ENCODE data around the gene TMEM98. TPM values are rescaled to one million over a fixed set of nuclear protein-coding genes. Genes with fewer than 3 reads are reported as not detected.

Gene TMEM98
- total and polyA plus RNA-seq, 9 of the 15 experiments (the other 6 are each of a cell fraction or from before 2014, with no cell fraction given) = 33.5 to 164 (median 84.7) TPM

DNA sequence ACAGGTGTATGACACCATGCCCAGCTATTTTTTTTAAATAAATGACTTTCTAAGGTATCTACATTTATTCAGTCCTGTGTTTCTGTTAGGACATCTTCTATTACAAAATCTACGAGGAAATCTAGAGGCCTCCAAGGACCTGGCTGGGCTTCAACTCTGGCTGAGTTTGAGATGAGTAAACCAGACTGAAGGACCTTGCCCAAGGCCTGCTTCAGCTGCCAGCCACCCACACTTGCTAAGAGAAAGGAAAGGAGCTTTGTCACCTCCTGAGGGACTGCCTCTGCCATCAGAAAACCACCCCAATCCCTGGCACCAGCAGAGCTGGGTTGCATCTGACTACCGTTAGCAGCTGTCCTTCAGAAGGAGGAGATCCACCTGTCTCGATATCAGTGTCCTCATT lies 49.7 kb upstream of the TMEM98 start (continued):
- TF ChIP-seq ZBTB33 (CRISPR knock-in tag; IDR thresholded peaks at IDR 0.05) (no peak), JUNB (CRISPR knock-in tag; conservative IDR thresholded peaks at IDR 0.05) (no peak)

- no peak overlapping the region for H3K4me2 ChIP-seq (ENCODE audit: insufficient read depth, low read length)
- no peak overlapping the region for H3K4me3 ChIP-seq
- no peak for TF ChIP-seq PHB (CRISPR knock-in tag; IDR thresholded peaks at IDR 0.05)
- no peak for TF ChIP-seq TRIM24 (IDR thresholded peaks at IDR 0.05)
- no peak for TF ChIP-seq AFF4 (CRISPR knock-in tag; IDR thresholded peaks at IDR 0.05)
- TF ChIP-seq SMARCA4 (IDR thresholded peaks at IDR 0.05) = no peak
- no peak for TF ChIP-seq SRF (CRISPR knock-in tag; IDR thresholded peaks at IDR 0.05)
- TF ChIP-seq ASH1L (IDR thresholded peaks at IDR 0.05; ENCODE audit: borderline replicate concordance, low read depth, partially characterized antibody) = no peak
- TF ChIP-seq ETV5 (CRISPR knock-in tag; IDR thresholded peaks at IDR 0.05; ENCODE audit: low read depth) = no peak
- no peak for TF ChIP-seq ZNF347 (CRISPR knock-in tag; IDR thresholded peaks at IDR 0.05; ENCODE audit: low read depth)
- no peak overlapping the region for H2AFZ ChIP-seq (ENCODE audit: low read depth, low read length)
- H3K79me2 ChIP-seq (ENCODE audit: control insufficient read depth, insufficient read depth, low read length) = peaks cover 27% of the 10 kb centered on the region
- H3K27ac ChIP-seq (ENCODE audit: extremely low read depth, low read depth, low read length) = no peak overlapping the region
- no peaks in the 10 kb centered on the region for H3K9me1 ChIP-seq (ENCODE audit: control insufficient read depth, insufficient read depth, low read length)
- in situ Hi-C loops (cut with MboI) = loop anchor here (10.0 kb wide), 1 partner anchor 94 kb away; no protein-coding TSS in a partner anchor
- ChIA-PET CTCF (ENCODE audit: low intra/inter-chr PET ratio) (interaction anchor here (3.8 kb wide), 1 partner anchor 96 kb away, joined by 73 read pairs; no protein-coding TSS in a partner anchor), POLR2A (interaction anchor here (1.5 to 4.7 kb wide), 2 partner anchors 32 to 96 kb away, joined by 3 to 23 read pairs; no protein-coding TSS in a partner anchor)
- DNase-seq (ENCODE audit: extremely low read depth in 1 of 4, low spot score in 3 of 4) (no peak), FAIRE-seq (no peak), ATAC-seq (no peak)
- peaks cover 13 to 32% of the 10 kb centered on the region in 2 experiments for H3K4me1 ChIP-seq (replicated peaks in 1 of 2; ENCODE audit: control insufficient read depth in 2 of 2, insufficient read depth in 2 of 2, low read length in 2 of 2)
- WGBS (ENCODE audit: insufficient coverage, low coverage, missing lambda C conversion rate) = 53% methylated on average over 1 of the region's 1 CpG
- no peak overlapping the region for H3K9ac ChIP-seq (ENCODE audit: insufficient read depth in 1 of 2, low read depth in 2 of 2, low read length in 2 of 2)
- H3K36me3 ChIP-seq (ENCODE audit: control insufficient read depth, insufficient read depth, low read length) = peaks cover 4% of the 10 kb centered on the region; the same call in 1 of the 3 replicates
- no TSS peak for BruUV-seq (replicated peaks)
- intact Hi-C loops (cut with micrococcal nuclease) = no loop called here
- H4K20me1 ChIP-seq (replicated peaks; ENCODE audit: control insufficient read depth, insufficient read depth, low read length) = no peaks in the 10 kb centered on the region
- H3K9me3 ChIP-seq (replicated peaks; ENCODE audit: control insufficient read depth, insufficient read depth, low read depth, low read length) = no peaks in the 10 kb centered on the region
- no peaks in the 10 kb centered on the region for H3K27me3 ChIP-seq (ENCODE audit: control insufficient read depth in 2 of 2, insufficient read depth in 2 of 2, low read length in 2 of 2)
Observed at GRCh38 chr17:32879134-32879533, 48.8 kb upstream of the TMEM98 start.

Data from K562 (cell line).